ENCODE data around the gene KRT3.

DNA sequence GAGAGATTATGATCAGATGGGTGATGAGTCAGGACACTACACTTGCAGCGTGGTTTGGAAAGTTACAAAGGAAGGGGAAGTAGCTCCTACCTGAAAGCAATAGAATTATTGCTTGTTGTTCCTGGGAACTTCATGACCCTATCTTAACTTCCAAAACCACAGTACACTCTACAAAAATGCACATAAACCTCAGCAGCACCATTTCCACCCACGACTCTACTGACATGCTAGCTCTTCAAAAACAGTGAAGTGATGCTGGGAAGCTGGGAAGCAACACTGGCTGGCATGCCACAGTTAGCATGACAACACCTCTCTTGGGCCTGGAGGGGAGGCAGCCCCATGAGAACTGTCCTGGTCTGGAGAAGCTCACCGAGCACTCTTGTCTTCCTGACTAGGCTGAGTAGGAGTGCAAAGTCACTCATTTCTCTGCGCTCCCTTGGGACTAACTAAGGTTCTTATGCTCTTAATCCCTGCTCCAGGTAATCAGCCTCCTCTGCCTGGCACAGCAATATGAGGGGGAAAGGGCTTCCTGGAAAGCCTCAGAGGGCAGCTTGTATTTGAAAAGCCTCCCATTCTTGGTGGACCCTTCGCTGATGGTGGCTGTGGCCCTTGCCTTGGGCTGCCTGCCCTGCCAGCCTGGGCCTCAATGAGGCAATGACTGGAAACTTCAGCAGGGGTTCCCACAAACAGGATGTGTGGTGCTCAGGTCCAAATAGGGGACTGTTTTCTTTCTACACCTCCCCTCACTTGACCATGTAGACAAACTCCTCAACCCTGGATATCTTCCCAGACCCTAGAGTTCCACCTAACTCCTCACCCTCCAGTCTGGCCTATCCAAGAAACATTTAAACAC is 1.2 kb downstream of the KRT3 start:
- TF ChIP-seq, protein P1, sequence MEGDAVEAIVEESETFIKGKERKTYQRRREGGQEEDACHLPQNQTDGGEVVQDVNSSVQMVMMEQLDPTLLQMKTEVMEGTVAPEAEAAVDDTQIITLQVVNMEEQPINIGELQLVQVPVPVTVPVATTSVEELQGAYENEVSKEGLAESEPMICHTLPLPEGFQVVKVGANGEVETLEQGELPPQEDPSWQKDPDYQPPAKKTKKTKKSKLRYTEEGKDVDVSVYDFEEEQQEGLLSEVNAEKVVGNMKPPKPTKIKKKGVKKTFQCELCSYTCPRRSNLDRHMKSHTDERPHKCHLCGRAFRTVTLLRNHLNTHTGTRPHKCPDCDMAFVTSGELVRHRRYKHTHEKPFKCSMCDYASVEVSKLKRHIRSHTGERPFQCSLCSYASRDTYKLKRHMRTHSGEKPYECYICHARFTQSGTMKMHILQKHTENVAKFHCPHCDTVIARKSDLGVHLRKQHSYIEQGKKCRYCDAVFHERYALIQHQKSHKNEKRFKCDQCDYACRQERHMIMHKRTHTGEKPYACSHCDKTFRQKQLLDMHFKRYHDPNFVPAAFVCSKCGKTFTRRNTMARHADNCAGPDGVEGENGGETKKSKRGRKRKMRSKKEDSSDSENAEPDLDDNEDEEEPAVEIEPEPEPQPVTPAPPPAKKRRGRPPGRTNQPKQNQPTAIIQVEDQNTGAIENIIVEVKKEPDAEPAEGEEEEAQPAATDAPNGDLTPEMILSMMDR (IDR thresholded peaks at IDR 0.05 in 2 of 3, conservative IDR thresholded peaks at IDR 0.05 in 1 of 3; ENCODE audit: borderline replicate concordance in 1 of 3, insufficient read depth in 1 of 3, low read depth in 2 of 3, low read length in 2 of 3): no peak
- no peak for TF ChIP-seq POLR2A (IDR thresholded peaks at IDR 0.05; ENCODE audit: borderline replicate concordance, extremely low read depth, insufficient read depth, insufficient read length)
- TF ChIP-seq EZH2 (IDR thresholded peaks at IDR 0.05): no peak
- TF ChIP-seq, protein P2, sequence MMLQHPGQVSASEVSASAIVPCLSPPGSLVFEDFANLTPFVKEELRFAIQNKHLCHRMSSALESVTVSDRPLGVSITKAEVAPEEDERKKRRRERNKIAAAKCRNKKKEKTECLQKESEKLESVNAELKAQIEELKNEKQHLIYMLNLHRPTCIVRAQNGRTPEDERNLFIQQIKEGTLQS (IDR thresholded peaks at IDR 0.05): no peak
- no peak for TF ChIP-seq ZNF274 (IDR thresholded peaks at IDR 0.05; ENCODE audit: low read depth, low read length)
- TF ChIP-seq EZH2phosphoT487 (IDR thresholded peaks at IDR 0.05; ENCODE audit: borderline replicate concordance): no peak

Measured in HCT116 (cell line).